ENCODE data around the gene MYL6B.

GRCh38 chr12:56104109-56104814 is 48.1 kb upstream of the MYL6B start, which contains the start of gene PA2G4:
- TF ChIP-seq GATA3 (IDR thresholded peaks at IDR 0.05; ENCODE audit: low read depth, low read length) = no peak
- TF ChIP-seq GATA2 (IDR thresholded peaks at IDR 0.05; ENCODE audit: low read depth, low read length) = no peak
